ENCODE data around the gene OOSP4B.

DNA sequence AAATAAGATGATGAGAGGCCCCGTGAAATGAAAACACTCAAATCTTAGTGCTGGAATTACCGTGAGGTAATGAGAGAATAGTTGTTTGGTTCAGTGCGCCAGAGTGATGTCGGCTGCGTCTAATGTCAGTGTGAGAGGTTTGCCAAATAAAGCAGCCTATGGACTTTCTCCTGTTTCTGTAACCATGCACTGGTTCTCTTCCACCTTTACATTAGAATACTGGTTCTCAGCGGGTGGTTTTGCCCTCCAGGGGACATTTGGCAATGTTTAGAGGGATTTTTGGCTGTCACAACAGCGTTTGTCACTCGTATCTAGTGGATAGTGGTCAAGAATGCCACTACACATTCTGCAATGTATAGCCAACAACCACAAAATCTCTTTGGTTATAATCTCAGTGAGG lies 1.1 kb downstream of the OOSP4B start:
- no peak for TF ChIP-seq RFX5 (IDR thresholded peaks at IDR 0.05)
- TF ChIP-seq, protein P1, sequence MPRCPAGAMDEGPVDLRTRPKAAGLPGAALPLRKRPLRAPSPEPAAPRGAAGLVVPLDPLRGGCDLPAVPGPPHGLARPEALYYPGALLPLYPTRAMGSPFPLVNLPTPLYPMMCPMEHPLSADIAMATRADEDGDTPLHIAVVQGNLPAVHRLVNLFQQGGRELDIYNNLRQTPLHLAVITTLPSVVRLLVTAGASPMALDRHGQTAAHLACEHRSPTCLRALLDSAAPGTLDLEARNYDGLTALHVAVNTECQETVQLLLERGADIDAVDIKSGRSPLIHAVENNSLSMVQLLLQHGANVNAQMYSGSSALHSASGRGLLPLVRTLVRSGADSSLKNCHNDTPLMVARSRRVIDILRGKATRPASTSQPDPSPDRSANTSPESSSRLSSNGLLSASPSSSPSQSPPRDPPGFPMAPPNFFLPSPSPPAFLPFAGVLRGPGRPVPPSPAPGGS (IDR thresholded peaks at IDR 0.05) = no peak
- TF ChIP-seq, protein P2, sequence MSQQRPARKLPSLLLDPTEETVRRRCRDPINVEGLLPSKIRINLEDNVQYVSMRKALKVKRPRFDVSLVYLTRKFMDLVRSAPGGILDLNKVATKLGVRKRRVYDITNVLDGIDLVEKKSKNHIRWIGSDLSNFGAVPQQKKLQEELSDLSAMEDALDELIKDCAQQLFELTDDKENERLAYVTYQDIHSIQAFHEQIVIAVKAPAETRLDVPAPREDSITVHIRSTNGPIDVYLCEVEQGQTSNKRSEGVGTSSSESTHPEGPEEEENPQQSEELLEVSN (IDR thresholded peaks at IDR 0.05; ENCODE audit: borderline replicate concordance, low read depth) = no peak
- TF ChIP-seq, protein P3, sequence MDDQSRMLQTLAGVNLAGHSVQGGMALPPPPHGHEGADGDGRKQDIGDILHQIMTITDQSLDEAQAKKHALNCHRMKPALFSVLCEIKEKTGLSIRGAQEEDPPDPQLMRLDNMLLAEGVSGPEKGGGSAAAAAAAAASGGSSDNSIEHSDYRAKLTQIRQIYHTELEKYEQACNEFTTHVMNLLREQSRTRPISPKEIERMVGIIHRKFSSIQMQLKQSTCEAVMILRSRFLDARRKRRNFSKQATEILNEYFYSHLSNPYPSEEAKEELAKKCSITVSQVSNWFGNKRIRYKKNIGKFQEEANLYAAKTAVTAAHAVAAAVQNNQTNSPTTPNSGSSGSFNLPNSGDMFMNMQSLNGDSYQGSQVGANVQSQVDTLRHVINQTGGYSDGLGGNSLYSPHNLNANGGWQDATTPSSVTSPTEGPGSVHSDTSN (IDR thresholded peaks at IDR 0.05) = no peak
- TF ChIP-seq, protein P4, sequence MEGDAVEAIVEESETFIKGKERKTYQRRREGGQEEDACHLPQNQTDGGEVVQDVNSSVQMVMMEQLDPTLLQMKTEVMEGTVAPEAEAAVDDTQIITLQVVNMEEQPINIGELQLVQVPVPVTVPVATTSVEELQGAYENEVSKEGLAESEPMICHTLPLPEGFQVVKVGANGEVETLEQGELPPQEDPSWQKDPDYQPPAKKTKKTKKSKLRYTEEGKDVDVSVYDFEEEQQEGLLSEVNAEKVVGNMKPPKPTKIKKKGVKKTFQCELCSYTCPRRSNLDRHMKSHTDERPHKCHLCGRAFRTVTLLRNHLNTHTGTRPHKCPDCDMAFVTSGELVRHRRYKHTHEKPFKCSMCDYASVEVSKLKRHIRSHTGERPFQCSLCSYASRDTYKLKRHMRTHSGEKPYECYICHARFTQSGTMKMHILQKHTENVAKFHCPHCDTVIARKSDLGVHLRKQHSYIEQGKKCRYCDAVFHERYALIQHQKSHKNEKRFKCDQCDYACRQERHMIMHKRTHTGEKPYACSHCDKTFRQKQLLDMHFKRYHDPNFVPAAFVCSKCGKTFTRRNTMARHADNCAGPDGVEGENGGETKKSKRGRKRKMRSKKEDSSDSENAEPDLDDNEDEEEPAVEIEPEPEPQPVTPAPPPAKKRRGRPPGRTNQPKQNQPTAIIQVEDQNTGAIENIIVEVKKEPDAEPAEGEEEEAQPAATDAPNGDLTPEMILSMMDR (IDR thresholded peaks at IDR 0.05) = no peak
- TF ChIP-seq, protein P5, sequence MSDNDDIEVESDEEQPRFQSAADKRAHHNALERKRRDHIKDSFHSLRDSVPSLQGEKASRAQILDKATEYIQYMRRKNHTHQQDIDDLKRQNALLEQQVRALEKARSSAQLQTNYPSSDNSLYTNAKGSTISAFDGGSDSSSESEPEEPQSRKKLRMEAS (IDR thresholded peaks at IDR 0.05) = no peak
- TF ChIP-seq, protein P6, sequence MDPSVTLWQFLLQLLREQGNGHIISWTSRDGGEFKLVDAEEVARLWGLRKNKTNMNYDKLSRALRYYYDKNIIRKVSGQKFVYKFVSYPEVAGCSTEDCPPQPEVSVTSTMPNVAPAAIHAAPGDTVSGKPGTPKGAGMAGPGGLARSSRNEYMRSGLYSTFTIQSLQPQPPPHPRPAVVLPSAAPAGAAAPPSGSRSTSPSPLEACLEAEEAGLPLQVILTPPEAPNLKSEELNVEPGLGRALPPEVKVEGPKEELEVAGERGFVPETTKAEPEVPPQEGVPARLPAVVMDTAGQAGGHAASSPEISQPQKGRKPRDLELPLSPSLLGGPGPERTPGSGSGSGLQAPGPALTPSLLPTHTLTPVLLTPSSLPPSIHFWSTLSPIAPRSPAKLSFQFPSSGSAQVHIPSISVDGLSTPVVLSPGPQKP (IDR thresholded peaks at IDR 0.05; ENCODE audit: low read depth, low read length) = no peak
- TF ChIP-seq POLR2A (IDR thresholded peaks at IDR 0.05; ENCODE audit: low read length) = no peak
- no peak for TF ChIP-seq HDAC2 (IDR thresholded peaks at IDR 0.05)
- no peak for TF ChIP-seq RNF2 (IDR thresholded peaks at IDR 0.05; ENCODE audit: borderline replicate concordance, low read depth)
- TF ChIP-seq, protein P7, sequence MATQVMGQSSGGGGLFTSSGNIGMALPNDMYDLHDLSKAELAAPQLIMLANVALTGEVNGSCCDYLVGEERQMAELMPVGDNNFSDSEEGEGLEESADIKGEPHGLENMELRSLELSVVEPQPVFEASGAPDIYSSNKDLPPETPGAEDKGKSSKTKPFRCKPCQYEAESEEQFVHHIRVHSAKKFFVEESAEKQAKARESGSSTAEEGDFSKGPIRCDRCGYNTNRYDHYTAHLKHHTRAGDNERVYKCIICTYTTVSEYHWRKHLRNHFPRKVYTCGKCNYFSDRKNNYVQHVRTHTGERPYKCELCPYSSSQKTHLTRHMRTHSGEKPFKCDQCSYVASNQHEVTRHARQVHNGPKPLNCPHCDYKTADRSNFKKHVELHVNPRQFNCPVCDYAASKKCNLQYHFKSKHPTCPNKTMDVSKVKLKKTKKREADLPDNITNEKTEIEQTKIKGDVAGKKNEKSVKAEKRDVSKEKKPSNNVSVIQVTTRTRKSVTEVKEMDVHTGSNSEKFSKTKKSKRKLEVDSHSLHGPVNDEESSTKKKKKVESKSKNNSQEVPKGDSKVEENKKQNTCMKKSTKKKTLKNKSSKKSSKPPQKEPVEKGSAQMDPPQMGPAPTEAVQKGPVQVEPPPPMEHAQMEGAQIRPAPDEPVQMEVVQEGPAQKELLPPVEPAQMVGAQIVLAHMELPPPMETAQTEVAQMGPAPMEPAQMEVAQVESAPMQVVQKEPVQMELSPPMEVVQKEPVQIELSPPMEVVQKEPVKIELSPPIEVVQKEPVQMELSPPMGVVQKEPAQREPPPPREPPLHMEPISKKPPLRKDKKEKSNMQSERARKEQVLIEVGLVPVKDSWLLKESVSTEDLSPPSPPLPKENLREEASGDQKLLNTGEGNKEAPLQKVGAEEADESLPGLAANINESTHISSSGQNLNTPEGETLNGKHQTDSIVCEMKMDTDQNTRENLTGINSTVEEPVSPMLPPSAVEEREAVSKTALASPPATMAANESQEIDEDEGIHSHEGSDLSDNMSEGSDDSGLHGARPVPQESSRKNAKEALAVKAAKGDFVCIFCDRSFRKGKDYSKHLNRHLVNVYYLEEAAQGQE (IDR thresholded peaks at IDR 0.05) = no peak
- no peak for TF ChIP-seq EP300 (IDR thresholded peaks at IDR 0.05)
- TF ChIP-seq CEBPB (IDR thresholded peaks at IDR 0.05) = no peak
- TF ChIP-seq FOSL2 (IDR thresholded peaks at IDR 0.05) = no peak
- no peak for TF ChIP-seq FOSL2 (CRISPR knock-in tag; IDR thresholded peaks at IDR 0.05)
